Body of pancreas (tissue), 4 donors: ENCODE data around the gene CXCL11. TPM values are rescaled to one million over a fixed set of nuclear protein-coding genes. Genes with fewer than 3 reads are reported as not detected.
"Not testable (repeated sequence)": the region's sequence is repeated elsewhere in the genome, so short reads cannot be mapped to it uniquely, and the experiment has no call there.

Experiments used
- ATAC-seq: fragments of 150-250 bp; one replicate; pipeline ENCODE4 v1.9.1; 2016
- DNase-seq, 4 donors: peaks; one replicate each; pipeline ENCODE4 v3.0.0-alpha.2; 2019
- H3K27ac ChIP-seq, 4 donors: fragments of 200-600 bp; sonication (generic); 1 replicate in 3 of 4; 2 replicates in 1 of 4; pipeline versions ENCODE4 v1.5.1 to v1.6.1; 2016 to 2019; ENCODE audit warnings: mild to moderate bottlenecking in 1 of 4, mixed read lengths in 1 of 4, moderate library complexity in 1 of 4
- H3K27me3 ChIP-seq, 2 donors: fragments of 200-600 bp; sonication (generic); one replicate each; pipeline ENCODE4 v1.6.0; 2016; ENCODE audit warnings: mild to moderate bottlenecking in 1 of 2
- H3K36me3 ChIP-seq, 2 donors: fragments of 200-600 bp; sonication (generic); replicated peaks in 1 of 2; 2 replicates each; pipeline ENCODE4 v1.5.1; 2016; ENCODE audit warnings: low read depth in 2 of 2; ENCODE audit not compliant: insufficient read depth in 1 of 2
- H3K4me1 ChIP-seq: fragments of 200-600 bp; sonication (generic); one replicate; pipeline ENCODE4 v1.6.0; 2016
- H3K4me3 ChIP-seq, 2 donors: fragments of 200-600 bp; sonication (generic); 1 replicate in 1 of 2; 2 replicates in 1 of 2; pipeline ENCODE4 v1.5.1; 2016 to 2019
- H3K9me3 ChIP-seq, 3 donors: fragments of 200-600 bp; sonication (generic); 1 replicate in 2 of 3; 2 replicates in 1 of 3; pipeline ENCODE4 v1.5.1; 2016
- POLR2A ChIP-seq, 3 donors: fragments of 450-650 bp; IDR thresholded peaks; one replicate each; pipeline ENCODE4 v1.6.1; 2016; ENCODE audit warnings: antibody characterized with exemption in 3 of 3, mild to moderate bottlenecking in 2 of 3
- WGBS, 2 donors: methylation state at CpG; one replicate each; pipeline ENCODE4 v1.1.5; 2017; 5-methylcytosine and 5-hydroxymethylcytosine counted together
- intact Hi-C: fragments of 100-400 bp; cut with DNase I; formaldehyde crosslinking; loops from one replicate; pipeline ENCODE4 v1.15.1; 2023
- total RNA-seq, 2 donors: library from RNA; depleted of rRNA; stranded (reverse); fragments of >200 nt; gene quantifications; one replicate each; pipeline ENCODE4 v1.1.0, GENCODE V29; 2016
- TF ChIP-seq, protein P1 (sequence below), 7 experiments: fragments of 450-650 bp in 4 of 7; fragments of 200-600 bp in 3 of 7; sonication (generic) in 3 of 7; IDR thresholded peaks; one replicate each; pipeline ENCODE4 v1.5.1; 2016 to 2019; ENCODE audit warnings: antibody characterized with exemption in 7 of 7

Gene CXCL11
- total RNA-seq, 2 donors from 2014 or later: 0.52 TPM; not detected in 1

DNA sequence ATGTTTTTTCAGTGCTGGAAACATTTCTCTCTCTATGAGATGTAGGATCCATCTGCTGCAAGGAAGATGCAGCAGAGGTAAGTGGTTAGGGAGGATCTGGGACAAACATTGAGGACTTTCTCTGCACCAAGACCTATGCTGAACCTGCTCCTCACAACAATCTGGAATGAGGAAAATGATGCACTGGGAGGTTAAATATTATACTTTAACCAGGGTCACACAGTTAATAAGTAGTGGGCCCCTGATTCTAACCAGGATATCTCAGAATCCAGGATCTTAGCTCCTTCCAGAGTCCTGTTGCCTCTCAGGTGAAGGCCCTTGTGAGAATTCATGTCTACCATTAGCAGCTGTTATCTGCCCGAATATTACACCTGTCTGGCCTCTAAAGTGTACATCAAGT, 35.6 kb downstream of the CXCL11 start:
- peak; percentile 42 for ATAC-seq
- peak overlapping the region in 2 of 4 donors; percentile 1 to 43 for H3K27ac ChIP-seq
- H3K27me3 ChIP-seq: no peaks in the 10 kb centered on the region
- intact Hi-C loops: no loop called here
- DNase-seq: no peak
- no peak overlapping the region for H3K4me3 ChIP-seq
- H3K36me3 ChIP-seq: no peaks in the 10 kb centered on the region
- 50 to 58% methylated on average over 1 of the region's 1 CpG for WGBS, 2 donors
- peaks cover 7% of the 10 kb centered on the region for H3K4me1 ChIP-seq
- no peak for TF ChIP-seq POLR2A (IDR thresholded peaks at IDR 0.05)
- TF ChIP-seq, protein P1, sequence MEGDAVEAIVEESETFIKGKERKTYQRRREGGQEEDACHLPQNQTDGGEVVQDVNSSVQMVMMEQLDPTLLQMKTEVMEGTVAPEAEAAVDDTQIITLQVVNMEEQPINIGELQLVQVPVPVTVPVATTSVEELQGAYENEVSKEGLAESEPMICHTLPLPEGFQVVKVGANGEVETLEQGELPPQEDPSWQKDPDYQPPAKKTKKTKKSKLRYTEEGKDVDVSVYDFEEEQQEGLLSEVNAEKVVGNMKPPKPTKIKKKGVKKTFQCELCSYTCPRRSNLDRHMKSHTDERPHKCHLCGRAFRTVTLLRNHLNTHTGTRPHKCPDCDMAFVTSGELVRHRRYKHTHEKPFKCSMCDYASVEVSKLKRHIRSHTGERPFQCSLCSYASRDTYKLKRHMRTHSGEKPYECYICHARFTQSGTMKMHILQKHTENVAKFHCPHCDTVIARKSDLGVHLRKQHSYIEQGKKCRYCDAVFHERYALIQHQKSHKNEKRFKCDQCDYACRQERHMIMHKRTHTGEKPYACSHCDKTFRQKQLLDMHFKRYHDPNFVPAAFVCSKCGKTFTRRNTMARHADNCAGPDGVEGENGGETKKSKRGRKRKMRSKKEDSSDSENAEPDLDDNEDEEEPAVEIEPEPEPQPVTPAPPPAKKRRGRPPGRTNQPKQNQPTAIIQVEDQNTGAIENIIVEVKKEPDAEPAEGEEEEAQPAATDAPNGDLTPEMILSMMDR (IDR thresholded peaks at IDR 0.05): no peak
- H3K9me3 ChIP-seq: no peaks in the 10 kb centered on the region

DNA sequence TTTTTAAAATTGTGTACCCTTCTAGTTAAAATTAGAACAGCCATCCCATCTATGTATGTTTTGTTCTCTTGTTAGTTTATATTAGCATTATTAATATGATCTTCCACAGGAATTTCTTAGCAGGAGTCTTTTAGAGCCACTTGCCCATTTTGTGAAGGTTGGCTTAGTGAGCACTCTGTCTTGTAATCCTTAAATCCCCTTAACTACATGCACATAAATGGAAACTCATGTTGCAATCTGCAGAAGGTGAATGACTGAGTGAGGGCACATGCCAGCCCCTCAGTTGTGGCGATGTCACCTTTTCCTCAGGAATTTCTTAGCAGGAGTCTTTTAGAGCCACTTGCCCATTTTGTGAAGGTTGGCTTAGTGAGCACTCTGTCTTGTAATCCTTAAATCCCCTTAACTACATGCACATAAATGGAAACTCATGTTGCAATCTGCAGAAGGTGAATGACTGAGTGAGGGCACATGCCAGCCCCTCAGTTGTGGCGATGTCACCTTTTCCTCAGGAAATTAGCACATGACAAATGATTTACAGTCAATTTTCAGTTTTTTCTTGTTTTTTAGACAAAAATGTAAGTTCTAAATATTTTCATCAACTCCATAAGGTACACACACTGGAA, 37.2 kb downstream of the CXCL11 start:
- H3K4me1 ChIP-seq, H3K27me3 ChIP-seq, H3K9me3 ChIP-seq, H3K36me3 ChIP-seq, H3K27ac ChIP-seq, DNase-seq, ATAC-seq, H3K4me3 ChIP-seq: not testable (repeated sequence)
- WGBS, 2 donors: 79 to 88% methylated on average over 2 of the region's 2 CpGs
- intact Hi-C loops: loop anchor here (5.0 kb wide), 1 partner anchor 69 kb away; no protein-coding TSS in a partner anchor

DNA sequence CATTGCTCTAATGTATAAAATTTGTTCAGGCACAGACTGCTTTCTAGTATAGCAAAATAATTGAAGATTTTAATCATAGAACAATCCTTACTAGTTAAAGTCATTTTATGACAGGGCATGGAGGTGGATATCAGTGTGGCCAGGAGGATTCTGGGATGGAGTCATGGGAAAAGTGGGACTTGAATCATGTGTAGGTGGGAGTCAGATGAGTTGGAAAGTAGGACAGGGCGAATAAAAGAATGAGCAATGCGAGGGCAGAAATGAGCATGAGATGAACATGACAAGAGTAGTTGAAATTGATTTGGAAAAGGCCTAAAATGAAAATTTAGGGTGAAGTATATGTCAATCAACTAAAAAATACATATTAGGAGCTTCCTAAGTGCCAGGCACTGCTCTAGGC, 37.9 kb downstream of the CXCL11 start:
- ATAC-seq (no peak), DNase-seq (no peak)
- no peaks in the 10 kb centered on the region for H3K27me3 ChIP-seq
- no peak overlapping the region for H3K27ac ChIP-seq
- WGBS, 2 donors: 72 to 84% methylated on average over 2 of the region's 2 CpGs
- H3K4me3 ChIP-seq: no peak overlapping the region
- H3K4me1 ChIP-seq: peaks cover 7% of the 10 kb centered on the region
- no peaks in the 10 kb centered on the region for H3K9me3 ChIP-seq
- TF ChIP-seq, protein P1 (IDR thresholded peaks at IDR 0.05): no peak
- no peak for TF ChIP-seq POLR2A (IDR thresholded peaks at IDR 0.05)
- no peaks in the 10 kb centered on the region for H3K36me3 ChIP-seq
- intact Hi-C loops: loop anchor here (5.0 kb wide), 1 partner anchor 69 kb away; no protein-coding TSS in a partner anchor

DNA sequence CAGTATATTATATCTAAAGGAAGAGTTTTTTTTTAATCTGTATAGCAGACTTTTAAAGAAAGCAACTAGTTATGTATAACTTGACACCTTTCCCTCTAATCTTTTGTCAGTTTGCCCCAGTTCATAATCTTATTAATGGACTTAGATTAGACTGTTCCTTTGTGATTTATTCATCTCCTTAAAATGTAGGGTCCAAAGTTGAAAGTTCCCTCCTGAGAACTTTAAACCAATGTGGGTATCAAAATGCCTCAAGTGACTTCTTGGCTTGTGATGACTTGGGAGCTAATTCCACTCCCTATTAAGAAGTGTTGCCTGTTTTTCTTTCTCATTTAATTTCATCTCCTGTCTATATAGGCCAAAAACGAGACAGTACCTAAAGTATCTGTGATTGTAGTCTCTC, 38.8 kb downstream of the CXCL11 start:
- H3K27me3 ChIP-seq: no peaks in the 10 kb centered on the region
- no peaks in the 10 kb centered on the region for H3K9me3 ChIP-seq
- no peak for TF ChIP-seq POLR2A (IDR thresholded peaks at IDR 0.05)
- TF ChIP-seq, protein P1 (IDR thresholded peaks at IDR 0.05): no peak
- WGBS, 2 donors: 47 to 50% methylated on average over 1 of the region's 1 CpG
- ATAC-seq (no peak), DNase-seq (no peak)
- peaks cover 7% of the 10 kb centered on the region for H3K4me1 ChIP-seq
- no peaks in the 10 kb centered on the region for H3K36me3 ChIP-seq
- H3K27ac ChIP-seq: no peak overlapping the region
- intact Hi-C loops: loop anchor here (5.0 kb wide), 1 partner anchor 70 kb away; no protein-coding TSS in a partner anchor
- no peak overlapping the region for H3K4me3 ChIP-seq

DNA sequence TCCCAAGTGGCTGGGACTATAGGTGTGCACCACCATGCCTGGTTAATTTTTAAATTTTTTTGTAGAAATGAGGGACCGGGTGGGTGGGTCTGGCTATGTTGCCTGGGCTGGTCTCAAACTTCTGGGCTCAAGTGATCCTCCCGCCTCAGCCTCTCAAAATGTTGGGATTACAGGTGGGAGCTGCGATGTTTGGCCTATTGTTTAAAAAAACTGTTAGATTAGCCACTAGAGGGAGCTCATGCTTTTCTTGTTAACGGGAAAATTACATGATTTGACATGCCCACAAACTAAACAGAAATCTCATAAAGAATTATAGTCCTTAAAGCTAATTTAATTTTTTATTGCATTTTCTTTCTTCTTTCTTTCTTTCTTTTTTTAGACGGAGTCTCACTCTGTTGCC, 40.1 kb downstream of the CXCL11 start:
- DNase-seq (peak in 1 of 4 donors; percentile 9), ATAC-seq (no peak)
- H3K4me3 ChIP-seq: no peak overlapping the region
- no peak for TF ChIP-seq POLR2A (IDR thresholded peaks at IDR 0.05)
- TF ChIP-seq, protein P1 (IDR thresholded peaks at IDR 0.05): peak; percentile 52 to 83 (median 74)
- intact Hi-C loops: loop anchor here (5.0 kb wide), 1 partner anchor 72 kb away; no protein-coding TSS in a partner anchor
- H3K4me1 ChIP-seq: peaks cover 7% of the 10 kb centered on the region
- no peaks in the 10 kb centered on the region for H3K9me3 ChIP-seq
- no peak overlapping the region for H3K27ac ChIP-seq
- no peaks in the 10 kb centered on the region for H3K36me3 ChIP-seq
- WGBS, 2 donors: 3 to 8% methylated on average over 5 of the region's 5 CpGs
- H3K27me3 ChIP-seq: no peaks in the 10 kb centered on the region
